Nephron progenitor cell (in vitro differentiated cells): ENCODE results near the gene TSC2.

Source experiments
- DNase-seq: peaks from one replicate; pipeline ENCODE4 v3.0.0; 2021
- H3K27ac Mint-ChIP-seq: 2 replicates; pipeline ENCODE4 v1.8.0; 2021; ENCODE audit warnings: mild to moderate bottlenecking, moderate library complexity, mixed read lengths
- H3K27me3 Mint-ChIP-seq: 2 replicates; pipeline ENCODE4 v1.8.0; 2021; ENCODE audit warnings: mild to moderate bottlenecking, low read depth, mixed read lengths; ENCODE audit not compliant: poor library complexity
- H3K36me3 Mint-ChIP-seq: 2 replicates; pipeline ENCODE4 v1.8.0; 2021; ENCODE audit warnings: low read depth, mixed read lengths
- H3K4me1 Mint-ChIP-seq: 2 replicates; pipeline ENCODE4 v1.8.0; 2021; ENCODE audit warnings: mixed read lengths
- H3K4me3 Mint-ChIP-seq: 2 replicates; pipeline ENCODE4 v1.8.0; 2021; ENCODE audit warnings: mild to moderate bottlenecking, moderate library complexity, mixed read lengths
- H3K9me3 Mint-ChIP-seq: 2 replicates; pipeline ENCODE4 v1.8.0; 2021; ENCODE audit warnings: mild to moderate bottlenecking, moderate library complexity, mixed read lengths
- TF ChIP-seq, protein P1 (sequence below): fragments of 200-600 bp; sonication (generic); IDR thresholded peaks from 2 replicates; pipeline ENCODE4 v1.5.0; 2021; ENCODE audit warnings: antibody characterized with exemption

TSC2 gene

DNA sequence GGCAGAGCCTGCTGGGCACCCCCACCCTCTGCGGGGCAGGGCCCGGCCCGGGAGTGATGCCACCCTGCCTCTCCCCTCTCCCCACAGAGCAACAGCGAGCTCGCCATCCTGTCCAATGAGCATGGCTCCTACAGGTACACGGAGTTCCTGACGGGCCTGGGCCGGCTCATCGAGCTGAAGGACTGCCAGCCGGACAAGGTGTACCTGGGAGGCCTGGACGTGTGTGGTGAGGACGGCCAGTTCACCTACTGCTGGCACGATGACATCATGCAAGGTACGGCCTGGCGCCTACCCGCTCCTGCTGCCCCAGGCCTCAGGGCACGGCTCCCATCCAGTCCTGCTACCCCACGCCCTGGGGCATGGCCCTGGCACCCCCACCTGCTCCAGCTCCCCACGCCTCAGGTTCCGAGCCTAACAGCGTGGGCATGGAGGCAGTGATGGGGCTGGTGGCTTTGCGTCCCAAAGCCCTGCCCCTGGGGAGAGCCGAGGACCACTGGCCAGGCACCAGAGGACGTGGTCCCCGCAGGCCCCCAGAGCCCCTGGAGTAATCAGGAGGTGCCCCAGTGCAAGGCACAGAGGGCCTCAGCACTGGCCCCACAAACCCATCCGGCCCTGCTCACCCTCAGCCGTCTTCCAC lies 38.4 kb downstream of the TSC2 start:
- Mint-ChIP-seq H3K36me3 (peaks cover 5% of the 10 kb centered on the region), H3K27me3 (no peaks in the 10 kb centered on the region), H3K4me1 (peaks cover 6% of the 10 kb centered on the region), H3K4me3 (no peak overlapping the region), H3K27ac (no peak overlapping the region), H3K9me3 (no peaks in the 10 kb centered on the region)
- TF ChIP-seq, protein P1, sequence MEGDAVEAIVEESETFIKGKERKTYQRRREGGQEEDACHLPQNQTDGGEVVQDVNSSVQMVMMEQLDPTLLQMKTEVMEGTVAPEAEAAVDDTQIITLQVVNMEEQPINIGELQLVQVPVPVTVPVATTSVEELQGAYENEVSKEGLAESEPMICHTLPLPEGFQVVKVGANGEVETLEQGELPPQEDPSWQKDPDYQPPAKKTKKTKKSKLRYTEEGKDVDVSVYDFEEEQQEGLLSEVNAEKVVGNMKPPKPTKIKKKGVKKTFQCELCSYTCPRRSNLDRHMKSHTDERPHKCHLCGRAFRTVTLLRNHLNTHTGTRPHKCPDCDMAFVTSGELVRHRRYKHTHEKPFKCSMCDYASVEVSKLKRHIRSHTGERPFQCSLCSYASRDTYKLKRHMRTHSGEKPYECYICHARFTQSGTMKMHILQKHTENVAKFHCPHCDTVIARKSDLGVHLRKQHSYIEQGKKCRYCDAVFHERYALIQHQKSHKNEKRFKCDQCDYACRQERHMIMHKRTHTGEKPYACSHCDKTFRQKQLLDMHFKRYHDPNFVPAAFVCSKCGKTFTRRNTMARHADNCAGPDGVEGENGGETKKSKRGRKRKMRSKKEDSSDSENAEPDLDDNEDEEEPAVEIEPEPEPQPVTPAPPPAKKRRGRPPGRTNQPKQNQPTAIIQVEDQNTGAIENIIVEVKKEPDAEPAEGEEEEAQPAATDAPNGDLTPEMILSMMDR, result no peak
- no peak for DNase-seq

DNA sequence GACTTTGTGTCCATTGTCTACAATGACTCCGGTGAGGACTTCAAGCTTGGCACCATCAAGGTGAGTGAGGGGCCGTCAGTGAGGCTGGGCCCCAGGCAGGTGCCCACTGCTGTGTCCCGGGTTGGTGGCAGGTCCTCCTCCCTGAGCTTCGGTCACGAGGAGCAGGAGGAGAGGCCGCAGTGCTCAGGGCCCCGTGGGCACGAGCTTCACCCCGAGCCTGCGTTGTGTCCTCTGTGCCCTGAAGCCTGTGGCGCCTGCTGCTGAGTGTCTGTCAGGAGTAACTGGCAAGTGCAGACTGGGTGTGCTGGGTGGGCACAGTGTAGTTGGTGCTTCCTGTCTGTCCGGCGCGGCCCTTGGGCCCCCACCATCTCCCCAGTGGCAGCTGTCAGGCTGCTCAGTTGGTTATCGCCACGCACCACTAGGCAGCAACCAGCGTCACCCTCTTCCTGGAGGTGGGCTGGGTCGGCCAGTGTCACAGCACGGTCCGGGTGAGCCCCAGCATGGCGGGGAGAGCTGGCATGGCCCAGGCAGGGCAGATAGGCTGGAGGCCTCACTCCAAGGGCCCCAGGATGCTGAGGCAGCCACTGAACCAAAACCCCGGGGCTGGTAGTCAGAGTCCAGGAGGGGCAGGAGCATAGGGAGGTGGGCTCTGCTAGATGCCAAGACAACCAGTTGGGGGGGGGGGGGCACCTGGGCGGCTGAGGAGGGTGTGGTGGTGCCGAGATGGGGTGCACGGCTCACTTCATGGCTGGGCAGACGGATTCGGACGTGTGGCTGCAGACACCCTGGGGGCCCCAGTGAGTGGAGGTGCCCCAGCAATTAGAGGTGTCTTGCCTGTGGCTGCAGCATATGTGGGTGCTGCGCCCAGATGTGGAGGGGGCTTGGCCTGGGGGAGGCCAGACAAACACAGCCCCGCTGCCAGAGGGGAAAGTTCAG lies 39.3 kb downstream of the TSC2 start:
- no peaks in the 10 kb centered on the region for H3K27me3 Mint-ChIP-seq
- TF ChIP-seq, protein P1, result no peak
- H3K9me3 Mint-ChIP-seq, result no peaks in the 10 kb centered on the region
- H3K36me3 Mint-ChIP-seq, result peaks cover 5% of the 10 kb centered on the region
- peaks cover 8% of the 10 kb centered on the region for H3K4me1 Mint-ChIP-seq
- DNase-seq, result no peak
- H3K4me3 Mint-ChIP-seq, result no peak overlapping the region
- no peak overlapping the region for H3K27ac Mint-ChIP-seq

DNA sequence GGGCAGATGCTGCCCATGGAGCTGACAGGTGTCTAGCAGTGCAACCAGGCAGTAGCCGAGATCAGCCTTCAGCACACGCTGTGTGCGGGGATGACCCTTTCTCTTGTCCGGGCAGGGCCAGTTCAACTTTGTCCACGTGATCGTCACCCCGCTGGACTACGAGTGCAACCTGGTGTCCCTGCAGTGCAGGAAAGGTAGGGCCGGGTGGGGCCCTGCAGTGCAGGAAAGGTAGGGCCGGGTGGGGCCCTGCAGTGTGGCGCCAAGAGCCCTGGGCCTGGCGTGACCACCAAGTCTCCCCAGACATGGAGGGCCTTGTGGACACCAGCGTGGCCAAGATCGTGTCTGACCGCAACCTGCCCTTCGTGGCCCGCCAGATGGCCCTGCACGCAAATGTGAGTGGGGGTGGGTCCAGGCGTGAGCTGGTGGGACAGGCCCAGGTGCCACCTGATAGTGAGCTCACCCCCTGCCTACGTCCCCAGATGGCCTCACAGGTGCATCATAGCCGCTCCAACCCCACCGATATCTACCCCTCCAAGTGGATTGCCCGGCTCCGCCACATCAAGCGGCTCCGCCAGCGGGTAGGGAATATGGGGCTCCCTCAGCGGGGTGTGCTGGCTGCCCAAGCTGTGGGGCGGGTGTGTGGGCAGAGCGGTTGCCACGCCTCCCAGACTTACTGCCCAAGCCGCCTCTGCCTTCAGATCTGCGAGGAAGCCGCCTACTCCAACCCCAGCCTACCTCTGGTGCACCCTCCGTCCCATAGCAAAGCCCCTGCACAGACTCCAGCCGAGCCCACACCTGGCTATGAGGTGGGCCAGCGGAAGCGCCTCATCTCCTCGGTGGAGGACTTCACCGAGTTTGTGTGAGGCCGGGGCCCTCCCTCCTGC lies 40.2 kb downstream of the TSC2 start:
- Mint-ChIP-seq H3K27me3 (no peaks in the 10 kb centered on the region), H3K4me1 (peaks cover 10% of the 10 kb centered on the region), H3K9me3 (no peaks in the 10 kb centered on the region), H3K27ac (no peak overlapping the region), H3K36me3 (peaks cover 5% of the 10 kb centered on the region), H3K4me3 (no peak overlapping the region)
- DNase-seq, result no peak
- TF ChIP-seq, protein P1, result no peak

DNA sequence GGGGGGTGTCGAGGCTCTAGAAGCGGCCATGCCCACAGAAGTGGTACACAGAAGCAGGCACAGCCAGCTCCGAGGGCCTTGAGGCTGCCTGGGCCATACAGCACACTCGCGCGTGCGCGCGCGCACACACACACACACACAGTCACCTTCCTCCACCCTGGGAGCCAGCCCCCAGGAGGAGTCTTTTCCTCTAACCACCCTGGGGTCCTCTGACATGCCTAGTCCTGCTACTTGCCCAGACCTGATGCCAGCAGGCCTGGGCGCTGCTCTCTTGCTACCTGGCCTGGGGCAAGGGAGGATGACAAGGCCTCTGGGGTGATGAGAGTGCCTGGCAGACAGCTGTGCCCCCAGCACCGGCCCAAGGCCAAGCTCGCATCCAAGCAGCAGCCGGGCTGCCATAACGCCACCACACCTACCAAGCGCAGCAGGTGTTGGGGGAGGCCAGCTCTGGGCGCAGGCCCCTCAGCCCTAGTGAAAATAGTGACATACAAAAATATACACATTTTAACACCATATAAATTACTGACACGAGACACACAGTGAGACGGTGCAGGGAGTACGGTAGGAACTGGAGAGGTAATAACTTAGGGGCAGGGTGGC lies 41.1 kb downstream of the TSC2 start:
- Mint-ChIP-seq H3K27me3 (no peaks in the 10 kb centered on the region), H3K4me1 (peaks cover 10% of the 10 kb centered on the region), H3K27ac (no peak overlapping the region), H3K9me3 (no peaks in the 10 kb centered on the region), H3K36me3 (peaks cover 5% of the 10 kb centered on the region), H3K4me3 (no peak overlapping the region)
- DNase-seq, result no peak
- TF ChIP-seq, protein P1, result no peak

DNA sequence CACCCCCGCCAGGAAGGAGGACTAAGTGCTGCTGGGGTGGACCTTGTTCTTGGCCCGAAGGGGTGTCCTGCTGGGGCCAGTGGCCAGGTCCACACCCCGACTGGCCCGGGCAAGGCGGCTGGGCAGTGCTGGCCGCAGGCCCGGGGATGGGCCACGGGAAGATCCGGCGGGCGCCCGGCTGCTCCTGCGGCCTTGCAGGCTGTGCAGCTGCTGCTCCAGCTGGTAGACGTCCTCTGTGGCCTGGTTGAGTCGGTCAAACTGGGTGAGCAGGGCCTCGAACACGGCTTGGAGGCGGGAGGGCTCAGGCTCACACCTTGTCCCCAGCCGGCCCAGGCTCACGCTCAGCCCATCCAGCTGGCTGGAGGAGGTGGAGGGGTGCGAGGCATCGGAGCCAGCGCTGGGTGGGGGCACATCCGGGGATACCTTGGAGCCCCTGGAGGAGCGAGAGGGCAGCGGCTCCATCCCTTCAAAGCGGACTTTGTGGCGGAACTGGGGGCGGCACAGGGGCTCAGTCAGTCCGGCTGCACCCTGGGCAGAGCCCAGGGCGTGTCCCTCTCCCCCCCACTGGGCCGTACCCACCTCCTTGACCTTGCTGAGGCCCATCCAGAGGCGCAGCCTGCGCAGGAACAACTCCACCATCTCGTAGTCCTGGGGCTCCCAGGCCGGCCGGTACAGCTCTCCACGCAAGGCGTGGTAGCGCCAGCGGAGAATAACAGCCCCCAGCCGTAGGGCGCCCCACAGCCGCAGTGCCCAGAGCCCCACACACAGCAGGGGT lies 42.1 kb downstream of the TSC2 start:
- TF ChIP-seq, protein P1, result no peak
- Mint-ChIP-seq H3K27ac (no peak overlapping the region), H3K4me3 (no peak overlapping the region), H3K9me3 (no peaks in the 10 kb centered on the region), H3K27me3 (no peaks in the 10 kb centered on the region), H3K4me1 (peaks cover 10% of the 10 kb centered on the region), H3K36me3 (peaks cover 12% of the 10 kb centered on the region)
- no peak for DNase-seq
